OCI-LY7 (cell line): ENCODE results near the gene PKM. TPM values are rescaled to one million over a fixed set of nuclear protein-coding genes. Genes with fewer than 3 reads are reported as not detected.

Source experiments
- BruUV-seq: library from RNA; stranded (reverse); fragments of 400-500 nt; replicated peaks from 2 replicates; lab custom pipeline; 2021; lab: Mats Ljungman, UMichigan
- CTCF ChIA-PET: fragments of 300-600 bp; sonication (Branson Sonifier 250); formaldehyde crosslinking; loops from one replicate; lab custom pipeline; 2022; ENCODE audit warnings: antibody characterized with exemption; ENCODE audit not compliant: unreplicated experiment; lab: Charles Lee
- POLR2A ChIA-PET: fragments of 300-600 bp; sonication (Branson Sonifier 250); formaldehyde crosslinking; loops from one replicate; lab custom pipeline; 2022; ENCODE audit warnings: antibody characterized with exemption; lab: Charles Lee
- DNase-seq: peaks from one replicate; pipeline ENCODE4 v3.0.0-alpha.2; 2015; ENCODE audit warnings: low spot score
- H2AFZ ChIP-seq: fragments of 200-600 bp; sonication (generic), shearing (Covaris generic); 2 replicates; pipeline ENCODE4 v1.6.1; 2014; ENCODE audit warnings: mild to moderate bottlenecking, antibody characterized with exemption, low read length, moderate library complexity
- H3K27ac ChIP-seq: fragments of 200-600 bp; sonication (generic); 2 replicates; pipeline ENCODE4 v1.5.1; 2014; ENCODE audit warnings: mixed run types, low read depth, mild to moderate bottlenecking, moderate library complexity, low read length, inconsistent platforms; ENCODE audit not compliant: poor library complexity, severe bottlenecking
- H3K36me3 ChIP-seq: fragments of 200-600 bp; sonication (generic); 2 replicates; pipeline ENCODE4 v1.6.1; 2014; ENCODE audit warnings: mild to moderate bottlenecking, antibody characterized with exemption, low read length, moderate library complexity, mixed read lengths; ENCODE audit not compliant: insufficient read depth
- H3K4me1 ChIP-seq: fragments of 200-600 bp; sonication (generic); 2 replicates; pipeline ENCODE4 v1.5.1; 2014; ENCODE audit warnings: mild to moderate bottlenecking, low read length; ENCODE audit not compliant: insufficient read depth, poor library complexity, severe bottlenecking
- H3K4me2 ChIP-seq: fragments of 200-600 bp; sonication (generic); 2 replicates; pipeline ENCODE4 v1.6.1; 2014; ENCODE audit warnings: mild to moderate bottlenecking, low read length
- H3K4me3 ChIP-seq: fragments of 200-600 bp; sonication (generic); 2 replicates; pipeline ENCODE4 v1.5.1; 2014; ENCODE audit warnings: mild to moderate bottlenecking, low read depth, low read length; ENCODE audit not compliant: poor library complexity, severe bottlenecking
- H3K79me2 ChIP-seq: fragments of 200-600 bp; sonication (generic); 2 replicates; pipeline ENCODE4 v1.6.1; 2016; ENCODE audit warnings: low read depth, mild to moderate bottlenecking, low read length, moderate library complexity, mixed read lengths; ENCODE audit not compliant: insufficient read depth
- H3K9me2 ChIP-seq: fragments of 200-600 bp; sonication (generic); 2 replicates; pipeline ENCODE4 v1.6.1; 2016; ENCODE audit warnings: mild to moderate bottlenecking, low read length, mixed read lengths; ENCODE audit not compliant: insufficient read depth
- H3K9me3 ChIP-seq: fragments of 200-600 bp; sonication (generic); 2 replicates; pipeline ENCODE4 v1.6.1; 2014; ENCODE audit warnings: mild to moderate bottlenecking, mixed run types, low read length, mixed read lengths
- H4K20me1 ChIP-seq: fragments of 200-600 bp; sonication (generic); 2 replicates; pipeline ENCODE4 v1.6.1; 2014; ENCODE audit warnings: mild to moderate bottlenecking, antibody characterized with exemption, low read length, moderate library complexity, mixed read lengths; ENCODE audit not compliant: insufficient read depth
- EZH2phosphoT487 ChIP-seq: fragments of 200-600 bp; sonication (generic); IDR thresholded peaks from 2 replicates; pipeline ENCODE4 v1.6.1; 2018; ENCODE audit warnings: low read depth, borderline replicate concordance, mild to moderate bottlenecking, mixed run types, antibody characterized with exemption, low read length, moderate library complexity, mixed read lengths
- intact Hi-C: fragments of 100-400 bp; cut with micrococcal nuclease; formaldehyde crosslinking; loops from one replicate; pipeline ENCODE4 v1.10.0; 2022; ENCODE audit not compliant: unreplicated experiment
- total RNA-seq, 2 experiments: library from RNA; depleted of rRNA in 1 of 2; stranded (reverse); fragments of >200 nt in 1 of 2; shearing (Covaris generic) in 1 of 2; gene quantifications; 2 replicates each; pipeline ENCODE4 v1.2.3, GENCODE V29; 2014 to 2022
- TF ChIP-seq, protein P1 (sequence below): fragments of 200-600 bp; sonication (generic); conservative IDR thresholded peaks from 2 replicates; pipeline ENCODE4 v1.5.1; 2014; ENCODE audit warnings: mild to moderate bottlenecking, antibody characterized with exemption, low read length, moderate library complexity, mixed read lengths

The PKM gene
- total RNA-seq, 2 experiments from 2014 or later, result 917 to 1,131 TPM

DNA sequence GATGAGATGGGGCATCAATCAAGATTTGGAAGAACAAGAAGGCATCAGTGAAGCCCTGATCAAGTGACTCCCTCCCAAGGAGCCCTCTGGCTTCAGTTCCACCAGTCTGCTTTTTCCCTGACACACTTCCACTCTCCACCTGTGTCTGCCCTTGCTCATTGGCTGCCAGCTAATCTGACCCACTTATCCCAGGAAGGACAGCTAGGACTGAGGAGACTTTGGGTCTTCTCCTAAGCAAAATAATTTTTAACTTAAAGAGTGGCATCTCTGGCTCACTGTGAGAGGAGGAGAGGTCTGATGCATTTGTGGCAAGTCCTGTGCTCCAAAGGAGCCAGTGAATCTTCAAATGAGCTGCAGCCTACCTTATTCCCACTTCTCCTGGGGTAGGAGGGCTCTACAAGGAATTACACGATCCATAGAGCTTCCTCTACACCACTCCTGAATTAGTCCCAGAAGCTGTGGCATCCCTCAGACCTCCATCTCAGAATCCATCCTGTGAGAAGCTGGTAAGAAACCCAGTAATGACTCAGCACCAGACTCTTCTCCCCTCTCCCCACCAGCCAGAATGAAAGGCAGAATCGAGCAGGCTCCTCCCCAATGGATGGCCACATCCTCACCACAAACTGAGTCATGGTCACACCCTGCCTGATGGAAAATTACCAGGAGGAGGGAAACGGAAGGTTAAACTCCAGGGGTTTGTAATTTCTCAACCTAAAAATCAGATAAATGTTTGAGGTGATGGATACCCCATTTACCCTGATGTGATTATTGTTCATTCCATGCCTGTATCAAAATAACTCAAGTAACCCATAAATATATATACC is 6.3 kb upstream of the PKM start:
- Histone ChIP-seq H3K9me2 (no peaks in the 10 kb centered on the region), H3K4me2 (no peak overlapping the region), H3K9me3 (no peaks in the 10 kb centered on the region), H4K20me1 (no peaks in the 10 kb centered on the region), H3K4me1 (peaks cover 6% of the 10 kb centered on the region), H2AFZ (no peak overlapping the region), H3K4me3 (no peak overlapping the region), H3K36me3 (peaks cover 27% of the 10 kb centered on the region), H3K27ac (no peak overlapping the region), H3K79me2 (peaks cover under 1% of the 10 kb centered on the region; the same call in 1 of the 2 replicates)
- BruUV-seq, result no TSS peak
- ChIA-PET POLR2A (interaction anchor here (0.6 kb wide), 1 partner anchor 9 kb away, joined by 6 read pairs; no protein-coding TSS in a partner anchor), CTCF (no interaction called here)
- TF ChIP-seq EZH2phosphoT487, result no peak
- TF ChIP-seq, protein P1, sequence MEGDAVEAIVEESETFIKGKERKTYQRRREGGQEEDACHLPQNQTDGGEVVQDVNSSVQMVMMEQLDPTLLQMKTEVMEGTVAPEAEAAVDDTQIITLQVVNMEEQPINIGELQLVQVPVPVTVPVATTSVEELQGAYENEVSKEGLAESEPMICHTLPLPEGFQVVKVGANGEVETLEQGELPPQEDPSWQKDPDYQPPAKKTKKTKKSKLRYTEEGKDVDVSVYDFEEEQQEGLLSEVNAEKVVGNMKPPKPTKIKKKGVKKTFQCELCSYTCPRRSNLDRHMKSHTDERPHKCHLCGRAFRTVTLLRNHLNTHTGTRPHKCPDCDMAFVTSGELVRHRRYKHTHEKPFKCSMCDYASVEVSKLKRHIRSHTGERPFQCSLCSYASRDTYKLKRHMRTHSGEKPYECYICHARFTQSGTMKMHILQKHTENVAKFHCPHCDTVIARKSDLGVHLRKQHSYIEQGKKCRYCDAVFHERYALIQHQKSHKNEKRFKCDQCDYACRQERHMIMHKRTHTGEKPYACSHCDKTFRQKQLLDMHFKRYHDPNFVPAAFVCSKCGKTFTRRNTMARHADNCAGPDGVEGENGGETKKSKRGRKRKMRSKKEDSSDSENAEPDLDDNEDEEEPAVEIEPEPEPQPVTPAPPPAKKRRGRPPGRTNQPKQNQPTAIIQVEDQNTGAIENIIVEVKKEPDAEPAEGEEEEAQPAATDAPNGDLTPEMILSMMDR, result no peak
- DNase-seq, result no peak
- intact Hi-C loops, result no loop called here

DNA sequence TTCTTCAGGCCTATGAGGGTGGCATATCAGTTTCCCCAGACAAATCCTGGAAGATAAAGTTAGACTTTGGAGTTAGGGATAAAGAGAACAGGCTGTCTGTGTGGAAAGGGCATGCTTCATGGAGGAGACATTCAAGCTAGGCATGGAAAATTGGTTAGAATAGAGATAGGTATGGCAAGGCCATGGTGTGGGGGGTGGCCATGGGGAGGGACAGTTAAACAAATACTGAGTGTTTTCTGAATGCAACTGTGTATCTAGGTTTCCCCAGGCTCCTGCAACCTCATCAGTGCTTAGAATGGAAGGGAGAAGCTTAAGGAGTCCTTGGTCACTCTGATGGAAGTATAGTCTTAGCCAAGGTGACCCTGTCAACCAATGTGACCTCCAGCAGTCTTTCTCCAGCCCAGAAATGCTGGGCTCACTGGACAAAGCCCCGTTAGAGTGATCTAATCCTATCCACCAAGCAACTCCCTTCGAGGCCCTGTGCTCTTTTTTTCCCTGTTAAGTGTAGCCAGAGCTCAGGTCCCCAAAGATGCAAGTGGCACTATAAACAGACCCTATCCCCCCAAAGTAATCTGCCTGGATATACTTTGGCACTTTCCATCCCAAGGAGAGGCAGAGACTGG is 5.5 kb upstream of the PKM start:
- Histone ChIP-seq H2AFZ (no peak overlapping the region), H4K20me1 (no peaks in the 10 kb centered on the region), H3K36me3 (peaks cover 20% of the 10 kb centered on the region), H3K4me3 (no peak overlapping the region), H3K9me3 (no peaks in the 10 kb centered on the region), H3K79me2 (peaks cover 7% of the 10 kb centered on the region; the same call in 1 of the 2 replicates), H3K9me2 (no peaks in the 10 kb centered on the region), H3K4me2 (no peak overlapping the region), H3K27ac (no peak overlapping the region), H3K4me1 (peaks cover 12% of the 10 kb centered on the region)
- POLR2A ChIA-PET, result interaction anchor here (0.6 kb wide), 1 partner anchor 8 kb away, joined by 6 read pairs; no protein-coding TSS in a partner anchor
- intact Hi-C loops, result no loop called here
- TF ChIP-seq, protein P1, result no peak
- no peak for TF ChIP-seq EZH2phosphoT487
- CTCF ChIA-PET, result no interaction called here
- no TSS peak for BruUV-seq
- DNase-seq, result no peak

DNA sequence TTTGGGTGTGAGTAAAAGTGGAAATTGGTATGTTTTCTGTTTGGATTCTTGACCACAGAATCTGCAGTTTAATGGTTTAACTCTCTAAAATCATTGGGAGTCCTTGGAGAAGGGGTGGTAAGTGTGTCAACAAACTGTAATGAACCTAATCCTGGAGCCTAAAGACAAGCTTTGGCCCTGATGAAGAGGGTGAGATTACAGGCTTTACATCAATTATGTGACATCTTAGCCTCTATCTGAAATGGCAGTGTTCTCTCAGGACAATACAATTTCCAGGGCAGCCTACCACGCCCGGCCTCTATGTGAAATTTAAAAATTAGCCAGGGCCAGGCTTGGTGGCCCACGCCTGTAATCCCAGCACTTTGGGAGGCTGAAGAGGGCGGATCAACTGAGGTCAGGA is 4.3 kb upstream of the PKM start:
- peaks cover 14% of the 10 kb centered on the region for H3K79me2 ChIP-seq
- ChIA-PET CTCF (no interaction called here), POLR2A (no interaction called here)
- H3K27ac ChIP-seq, result no peak overlapping the region
- TF ChIP-seq, protein P1, result no peak
- no peaks in the 10 kb centered on the region for H3K9me3 ChIP-seq
- H4K20me1 ChIP-seq, result no peaks in the 10 kb centered on the region
- DNase-seq, result no peak
- no peak overlapping the region for H3K4me3 ChIP-seq
- no peaks in the 10 kb centered on the region for H3K9me2 ChIP-seq
- H3K4me1 ChIP-seq, result peaks cover 12% of the 10 kb centered on the region
- no TSS peak for BruUV-seq
- no peak overlapping the region for H3K4me2 ChIP-seq
- H2AFZ ChIP-seq, result no peak overlapping the region
- peaks cover 14% of the 10 kb centered on the region; the same call in 1 of the 2 replicates for H3K36me3 ChIP-seq
- intact Hi-C loops, result no loop called here
